HG02763 (cell line): ENCODE results near the gene BBX.
"Not testable (repeated sequence)": the region's sequence is repeated elsewhere in the genome, so short reads cannot be mapped to it uniquely, and the experiment has no call there.

ENCODE experiments used
- ATAC-seq: cut with Tn5 transposase; IDR thresholded peaks from one replicate; pipeline ENCODE4 v1.9.1; 2021; ENCODE audit warnings: mild to moderate bottlenecking, moderate library complexity; ENCODE audit not compliant: unreplicated experiment

Gene BBX

GRCh38 chr3:107540857-107541256, 18.1 kb downstream of the BBX start:
- no peak for ATAC-seq

DNA sequence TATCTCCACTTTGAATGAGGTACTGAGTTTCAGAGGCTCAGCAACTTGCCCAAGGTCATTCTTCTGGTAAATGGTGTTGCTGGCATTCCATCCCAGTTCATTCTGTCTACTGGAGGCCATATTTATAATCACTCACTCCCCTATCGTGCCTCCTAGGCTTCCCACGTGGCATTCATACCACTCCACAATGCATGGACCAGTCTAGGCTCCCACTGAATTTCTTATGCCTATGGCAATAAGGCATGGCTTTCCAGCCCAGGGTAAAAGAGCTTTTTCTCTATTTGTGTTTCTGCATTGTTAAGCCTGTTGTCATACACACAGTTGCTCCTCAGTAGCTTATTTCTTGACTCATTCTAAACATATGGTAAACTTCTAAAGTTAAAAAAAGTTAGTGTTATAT, 19.9 kb downstream of the BBX start:
- ATAC-seq, result no peak

- ATAC-seq, result no peak
These were observed 20.9 kb downstream of the BBX start for GRCh38 chr3:107543666-107544065.

DNA sequence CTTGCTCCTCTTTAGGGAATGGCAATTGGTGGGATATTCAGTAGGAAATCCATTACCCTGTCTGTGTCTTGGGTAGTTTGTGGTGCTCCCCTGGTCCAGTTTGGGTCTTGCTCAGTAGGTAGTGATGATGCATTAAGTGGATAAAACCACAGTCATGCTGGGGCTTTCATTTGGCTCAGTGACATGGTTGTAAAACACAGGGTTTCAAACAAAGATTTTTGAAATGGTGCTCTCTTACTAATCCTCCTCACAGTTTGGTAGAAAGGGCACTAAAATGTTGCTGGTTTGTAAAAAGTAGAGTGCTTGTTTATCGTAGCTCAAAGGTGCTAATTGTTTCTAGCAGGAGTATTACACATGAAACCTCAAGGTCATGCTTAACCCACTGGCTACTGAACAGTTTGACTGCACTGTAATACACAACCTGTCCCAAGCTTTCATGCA, 22.9 kb downstream of the BBX start:
- no peak for ATAC-seq

- no peak for ATAC-seq
These were observed 25.8 kb downstream of the BBX start for GRCh38 chr3:107548601-107549000.

DNA sequence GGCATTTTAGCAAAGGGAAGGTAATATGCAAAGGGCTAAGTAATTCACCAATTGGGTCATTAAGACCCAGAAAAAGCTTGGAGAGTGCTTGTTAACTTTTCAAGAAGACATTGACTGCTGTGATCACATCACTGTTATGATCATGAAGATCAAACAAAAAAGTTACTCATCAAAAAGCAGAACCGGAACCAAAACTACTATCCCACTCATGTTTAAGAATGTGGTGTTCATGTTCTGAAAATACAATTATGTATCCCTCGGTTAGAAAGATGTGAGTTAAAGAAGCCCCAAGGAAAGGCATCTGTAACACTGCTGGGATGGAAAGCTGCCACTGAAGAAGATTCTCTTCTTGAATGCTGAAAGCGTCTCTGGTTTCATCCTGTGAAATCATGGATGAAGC, 32.6 kb downstream of the BBX start:
- ATAC-seq, result no peak

GRCh38 chr3:107557743-107558142, 35.0 kb downstream of the BBX start:
- ATAC-seq, result no peak

DNA sequence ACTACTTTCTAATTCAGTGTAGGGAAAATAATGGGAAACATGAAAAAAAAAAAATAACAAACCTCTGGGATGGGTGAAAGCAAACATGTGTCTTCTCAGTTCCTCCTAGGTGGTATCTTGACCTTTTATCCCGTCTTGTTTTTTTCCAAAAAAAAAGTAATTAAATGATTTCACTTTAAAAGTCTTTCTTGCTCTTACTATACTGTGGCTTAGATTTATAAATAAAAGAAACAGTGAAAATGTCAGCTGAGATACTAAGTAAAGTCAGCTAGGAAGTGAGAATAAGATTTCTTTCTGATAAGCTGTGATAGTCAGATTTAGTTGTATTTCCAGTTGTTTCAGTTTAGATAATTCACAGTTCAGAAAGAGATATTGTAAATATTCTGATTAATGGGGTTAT, 37.4 kb downstream of the BBX start:
- ATAC-seq, result no peak

- no peak for ATAC-seq
These were observed 39.2 kb downstream of the BBX start for GRCh38 chr3:107561980-107562379.

- ATAC-seq, result no peak
These were observed 40.3 kb downstream of the BBX start for GRCh38 chr3:107562969-107563529.

DNA sequence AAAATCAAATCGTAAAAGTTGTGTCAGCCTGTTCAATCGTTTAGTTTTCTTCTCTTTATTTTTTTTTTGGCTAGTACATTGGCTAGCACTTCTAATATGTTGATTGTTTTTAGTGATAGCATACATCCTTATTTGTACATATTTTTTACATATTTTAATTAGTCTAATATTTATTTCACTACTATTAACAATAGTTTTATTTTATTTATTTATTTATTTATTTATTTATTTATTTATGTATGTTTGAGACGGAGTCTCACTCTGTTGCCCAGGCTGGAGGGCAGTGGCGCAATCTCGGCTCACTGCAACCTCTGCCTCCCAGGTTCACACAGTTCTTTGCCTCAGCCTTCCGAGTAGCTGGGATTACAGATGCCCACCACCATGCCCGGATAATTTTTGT, 42.5 kb downstream of the BBX start:
- ATAC-seq, result not testable (repeated sequence)

GRCh38 chr3:107571089-107571488, 48.3 kb downstream of the BBX start:
- not testable (repeated sequence) for ATAC-seq

DNA sequence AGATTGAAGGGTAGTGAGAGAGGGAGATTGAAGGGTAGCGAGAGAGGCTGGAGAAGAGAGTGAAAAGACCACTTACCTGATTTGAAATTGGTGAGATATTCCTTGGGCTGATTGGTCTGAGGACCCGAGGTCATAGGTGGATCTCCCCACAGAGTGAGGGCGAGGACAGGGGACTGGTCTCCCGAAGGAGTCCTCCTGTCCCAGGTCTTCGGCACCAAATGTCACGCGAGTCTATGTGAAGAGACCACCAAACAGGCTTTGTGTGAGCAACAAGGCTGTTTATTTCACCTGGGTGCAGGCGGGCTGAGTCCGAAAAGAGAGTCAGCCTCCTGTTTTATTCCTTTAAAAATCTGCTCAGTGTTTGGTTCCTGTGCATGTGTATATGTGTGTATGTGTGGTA, 48.7 kb downstream of the BBX start:
- not testable (repeated sequence) for ATAC-seq

DNA sequence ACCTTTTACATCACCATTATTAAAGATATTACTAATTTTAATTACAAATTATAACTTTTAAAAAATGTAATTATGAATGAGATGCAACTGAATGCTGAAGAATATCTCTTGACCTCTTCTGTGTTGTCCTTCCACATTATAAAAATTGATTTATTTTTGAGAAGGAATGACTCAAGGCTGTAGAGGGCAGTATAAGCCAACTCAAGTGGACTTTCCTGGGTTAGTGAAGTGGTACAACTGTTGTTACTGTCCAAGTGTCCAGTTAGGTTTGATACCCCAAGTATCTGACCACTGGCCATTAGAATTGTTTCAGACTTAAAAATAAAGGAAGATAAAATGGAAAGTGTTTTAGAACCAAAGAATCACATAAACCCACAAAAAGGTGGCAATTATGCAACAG, 51.9 kb downstream of the BBX start:
- ATAC-seq, result no peak

GRCh38 chr3:107578091-107578490, 55.3 kb downstream of the BBX start:
- ATAC-seq, result no peak

DNA sequence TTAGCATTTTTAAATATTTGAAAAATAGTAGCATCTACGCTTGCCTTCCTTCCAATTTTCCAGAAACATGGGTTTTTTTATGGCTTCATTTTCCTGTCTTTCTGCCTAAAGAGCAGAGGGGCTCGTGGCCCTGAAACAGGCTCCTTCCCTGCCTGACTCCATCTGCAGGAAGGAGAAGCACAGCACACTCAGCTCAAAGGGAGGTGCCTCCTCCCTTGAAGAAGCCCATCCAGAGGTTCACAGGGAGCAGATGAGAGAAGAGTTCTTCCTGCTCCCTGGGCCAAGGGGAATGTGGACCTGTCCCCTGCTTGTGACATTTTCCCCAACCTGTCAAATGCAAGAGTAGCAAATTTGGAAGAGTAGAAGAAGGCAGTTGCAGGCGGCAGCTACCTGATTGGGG, 55.8 kb downstream of the BBX start:
- no peak for ATAC-seq

GRCh38 chr3:107579371-107579770, 56.6 kb downstream of the BBX start:
- no peak for ATAC-seq

DNA sequence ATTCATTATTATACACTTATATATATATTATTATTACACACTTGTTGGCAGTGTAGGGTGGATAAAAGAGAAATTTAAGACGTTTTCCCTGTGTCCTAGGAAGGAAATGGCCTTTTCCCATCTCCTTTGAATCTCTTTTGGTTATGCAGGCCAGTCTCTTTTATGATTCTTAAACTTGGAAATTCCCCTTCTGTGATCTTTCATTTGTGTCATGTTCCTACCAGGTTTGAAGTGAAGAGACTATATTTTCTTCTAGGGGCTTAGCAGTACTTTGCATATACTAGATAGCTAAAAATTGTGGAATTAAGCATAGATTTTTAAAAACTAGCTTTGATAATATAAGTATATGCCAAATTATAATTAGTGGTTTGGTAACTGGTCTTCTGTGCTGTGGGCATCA, 58.5 kb downstream of the BBX start:
- no peak for ATAC-seq

GRCh38 chr3:107588217-107588616, 65.5 kb downstream of the BBX start:
- ATAC-seq, result no peak

GRCh38 chr3:107589454-107589853, 66.7 kb downstream of the BBX start:
- peak; percentile 73 for ATAC-seq

GRCh38 chr3:107590786-107591185, 68.0 kb downstream of the BBX start:
- ATAC-seq, result no peak

DNA sequence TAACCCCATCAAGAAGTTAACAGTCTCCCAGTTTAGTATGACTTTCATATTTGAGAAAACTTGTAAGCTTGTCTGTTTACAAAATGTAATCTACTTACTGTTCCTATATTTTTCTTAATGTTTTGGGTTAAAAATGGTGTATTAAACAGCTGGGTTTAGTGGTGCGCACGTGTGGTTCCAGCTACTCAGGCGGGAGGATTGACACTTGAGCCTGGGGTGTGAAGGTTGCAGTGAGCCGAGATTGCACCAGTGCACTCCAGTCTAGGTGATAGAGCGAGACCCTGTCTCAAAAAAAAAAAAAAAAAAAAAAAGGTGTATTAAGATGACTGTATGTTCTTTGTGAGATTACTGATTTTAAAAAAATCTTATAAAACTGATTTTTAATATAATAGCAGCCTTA, 69.3 kb downstream of the BBX start:
- ATAC-seq, result no peak

DNA sequence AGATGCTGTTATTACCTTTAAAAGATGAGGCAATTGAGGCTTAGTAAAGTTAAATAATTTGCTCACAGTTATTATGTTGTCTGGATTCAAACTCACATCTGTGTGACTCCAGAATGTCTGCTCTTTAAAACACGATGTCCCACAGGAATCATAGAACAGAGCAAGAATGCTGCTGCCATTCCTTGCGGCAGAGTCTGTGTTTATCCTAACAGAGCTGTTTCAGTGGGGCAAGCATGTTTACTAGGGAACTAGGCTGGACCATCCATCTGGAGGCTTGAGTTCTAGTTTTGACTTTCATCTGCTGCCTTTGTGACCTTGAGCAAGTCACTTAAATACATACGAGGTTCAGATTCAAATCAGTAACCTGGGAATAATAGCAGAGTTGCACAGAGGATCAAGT, 72.1 kb downstream of the BBX start:
- ATAC-seq, result no peak

DNA sequence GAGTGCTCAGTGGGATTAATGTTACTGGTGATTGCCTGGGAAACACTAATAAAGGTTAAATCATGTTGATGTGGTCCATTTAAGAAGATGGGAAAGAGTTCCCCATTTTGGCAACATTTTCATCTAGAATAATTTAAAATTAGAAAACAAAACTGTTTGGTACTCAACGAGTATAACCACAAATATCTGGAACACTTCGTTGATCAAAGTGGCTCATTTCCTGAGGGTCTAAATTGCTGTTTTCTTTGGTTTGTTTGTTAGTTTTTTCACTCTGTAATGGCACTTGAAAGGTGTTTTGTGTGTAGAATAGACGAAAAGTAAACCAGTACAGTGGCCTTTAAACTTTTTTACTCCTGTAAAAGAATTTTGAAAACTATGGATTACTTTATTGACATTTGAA, 73.9 kb downstream of the BBX start:
- no peak for ATAC-seq
